IPS-20b (cell line): ENCODE data around the gene TRPM5.

Experiments used
- H3K27ac ChIP-seq: one replicate; pipeline ENCODE4 v1.5.1; 2013; ENCODE audit warnings: low read length
- H3K27me3 ChIP-seq: 2 replicates; pipeline ENCODE4 v1.6.1; 2013; ENCODE audit warnings: mild to moderate bottlenecking, low read length, inconsistent platforms; ENCODE audit not compliant: insufficient read depth
- H3K36me3 ChIP-seq: 2 replicates; pipeline ENCODE4 v1.6.1; 2013; ENCODE audit warnings: low read depth, mild to moderate bottlenecking, inconsistent platforms, low read length, moderate library complexity; ENCODE audit not compliant: insufficient read depth
- H3K4me1 ChIP-seq: 2 replicates; pipeline ENCODE4 v1.6.1; 2013; ENCODE audit warnings: mild to moderate bottlenecking, control low read depth, inconsistent platforms, low read length, moderate library complexity; ENCODE audit not compliant: insufficient read depth
- H3K4me3 ChIP-seq: 2 replicates; pipeline ENCODE4 v1.5.1; 2013; ENCODE audit warnings: mild to moderate bottlenecking, low read length, inconsistent platforms
- H3K9ac ChIP-seq: 2 replicates; pipeline ENCODE4 v1.6.1; 2013; ENCODE audit warnings: low read depth, mild to moderate bottlenecking, inconsistent platforms, low read length, moderate library complexity
- H3K9me3 ChIP-seq: 2 replicates; pipeline ENCODE4 v1.6.1; 2013; ENCODE audit warnings: mild to moderate bottlenecking, low read depth, low read length, inconsistent platforms; ENCODE audit not compliant: insufficient read depth

Gene TRPM5

DNA sequence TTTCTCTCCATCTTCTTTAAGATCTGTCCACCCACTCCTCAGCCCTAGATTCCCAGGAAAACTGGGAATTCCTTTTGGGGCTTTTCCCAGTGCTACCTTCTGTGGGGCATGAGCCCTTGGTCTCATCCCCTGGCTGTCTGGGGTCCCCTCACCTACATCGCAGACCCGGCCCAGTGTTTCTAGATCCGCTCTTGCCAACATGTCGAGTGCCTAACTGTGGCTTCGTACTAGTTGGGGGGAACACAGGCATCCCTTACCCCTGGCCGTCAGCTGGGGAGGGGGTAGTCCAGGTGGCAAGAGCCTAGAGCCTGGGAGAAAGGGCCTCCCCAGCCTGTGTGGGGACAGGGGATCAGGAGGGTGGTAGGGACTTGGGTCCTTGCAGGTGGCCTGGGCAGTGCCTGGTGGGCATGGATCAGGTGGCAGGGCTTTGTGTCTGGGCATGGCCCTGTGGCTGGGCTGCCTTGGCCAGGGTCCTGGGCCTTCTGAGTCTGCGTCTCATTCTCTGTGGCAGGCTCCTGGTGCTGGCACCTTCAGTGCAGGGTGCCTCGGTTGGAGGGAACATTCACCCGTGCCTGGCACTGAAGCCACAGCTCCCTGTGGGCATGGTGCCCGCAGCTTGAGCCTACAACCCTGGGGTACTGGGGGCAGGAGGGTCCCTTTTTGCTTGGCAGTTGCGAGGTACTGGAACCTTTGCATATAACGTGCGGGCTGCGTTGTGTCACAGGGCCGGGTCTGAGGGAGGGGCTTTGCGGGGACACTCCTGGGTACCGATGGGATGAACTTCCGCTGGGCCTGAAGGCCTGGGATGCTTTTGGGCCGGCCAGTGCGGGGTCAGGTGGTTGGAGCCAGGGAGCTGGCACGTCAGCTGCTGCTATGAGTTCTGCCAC is 4.6 kb upstream of the TRPM5 start:
- Histone ChIP-seq H3K36me3 (no peaks in the 10 kb centered on the region), H3K9me3 (no peaks in the 10 kb centered on the region), H3K4me3 (no peak overlapping the region), H3K27ac (no peak overlapping the region), H3K4me1 (no peaks in the 10 kb centered on the region), H3K9ac (no peak overlapping the region), H3K27me3 (peaks cover 91% of the 10 kb centered on the region)

DNA sequence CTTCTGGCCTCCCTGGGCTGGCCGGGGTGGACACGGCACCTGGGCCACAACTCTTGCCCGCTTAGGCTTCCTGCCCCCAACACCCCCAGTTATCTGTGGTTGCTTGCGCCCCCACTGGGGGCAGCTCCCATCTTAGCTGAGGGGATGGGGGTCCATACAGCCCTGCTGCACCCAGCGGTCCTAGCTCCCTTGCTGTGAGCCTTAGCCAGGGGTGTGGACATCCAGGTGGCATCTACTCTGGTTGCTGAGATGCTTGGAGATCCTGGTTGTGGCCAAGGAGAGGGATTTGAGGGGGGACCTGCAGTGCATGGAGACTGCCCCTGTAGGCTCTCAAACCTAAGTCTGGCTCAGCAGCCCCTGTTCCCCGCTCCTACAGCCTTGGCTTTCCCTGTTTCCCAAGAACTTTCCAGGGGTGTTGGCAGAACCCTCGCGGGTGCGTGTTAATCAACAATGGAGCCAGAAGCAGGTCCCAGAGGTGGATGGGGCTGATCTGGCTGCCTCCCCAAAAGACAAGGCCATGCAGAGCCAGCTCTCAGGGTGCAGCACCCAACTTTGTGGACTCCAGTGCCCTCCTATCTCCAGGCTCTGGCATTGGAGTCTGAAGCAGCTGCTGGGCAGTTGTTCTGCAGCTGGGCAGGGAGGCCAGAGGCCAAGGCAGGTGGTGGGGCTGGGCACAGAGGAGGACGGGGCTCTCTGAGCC is 3.8 kb upstream of the TRPM5 start:
- H3K27ac ChIP-seq, result no peak overlapping the region
- H3K36me3 ChIP-seq, result no peaks in the 10 kb centered on the region
- H3K27me3 ChIP-seq, result peaks cover 91% of the 10 kb centered on the region
- no peaks in the 10 kb centered on the region for H3K9me3 ChIP-seq
- no peak overlapping the region for H3K4me3 ChIP-seq
- H3K9ac ChIP-seq, result no peak overlapping the region
- no peaks in the 10 kb centered on the region for H3K4me1 ChIP-seq

DNA sequence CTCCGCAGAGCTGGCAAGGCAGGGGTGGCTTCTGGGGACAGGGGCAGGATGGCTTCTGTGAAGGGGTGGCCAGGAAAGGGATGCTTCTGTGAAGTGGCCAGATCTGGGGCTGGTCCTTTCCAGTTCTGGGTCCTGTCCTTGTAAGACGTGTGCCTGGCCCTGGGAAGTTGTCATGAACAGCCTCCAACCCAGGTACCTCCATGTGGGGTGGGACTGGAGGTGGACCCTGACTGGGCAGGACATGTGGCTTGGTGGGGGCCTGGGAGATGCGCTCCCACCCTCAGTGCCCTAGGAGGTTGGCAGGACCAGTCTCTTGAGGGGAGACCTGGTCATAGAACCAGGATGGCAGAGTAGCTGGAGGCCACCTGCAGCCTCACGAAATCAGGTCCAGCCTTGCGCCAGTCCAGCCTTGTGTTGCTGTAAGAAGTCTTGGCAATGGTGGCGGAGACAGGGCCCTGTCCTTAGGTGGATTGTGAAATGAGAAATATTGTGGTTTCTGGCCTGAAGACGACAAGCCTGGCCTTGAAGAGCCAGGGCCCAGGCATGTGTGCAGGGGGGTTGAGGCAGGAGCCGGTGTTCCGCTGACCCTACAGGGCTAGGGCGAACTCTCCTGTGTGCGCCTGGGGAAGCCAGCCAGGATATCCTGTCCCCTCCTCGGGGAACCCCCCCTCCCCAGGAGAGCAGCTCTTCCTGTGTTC is 3.1 kb upstream of the TRPM5 start:
- peaks cover 91% of the 10 kb centered on the region for H3K27me3 ChIP-seq

DNA sequence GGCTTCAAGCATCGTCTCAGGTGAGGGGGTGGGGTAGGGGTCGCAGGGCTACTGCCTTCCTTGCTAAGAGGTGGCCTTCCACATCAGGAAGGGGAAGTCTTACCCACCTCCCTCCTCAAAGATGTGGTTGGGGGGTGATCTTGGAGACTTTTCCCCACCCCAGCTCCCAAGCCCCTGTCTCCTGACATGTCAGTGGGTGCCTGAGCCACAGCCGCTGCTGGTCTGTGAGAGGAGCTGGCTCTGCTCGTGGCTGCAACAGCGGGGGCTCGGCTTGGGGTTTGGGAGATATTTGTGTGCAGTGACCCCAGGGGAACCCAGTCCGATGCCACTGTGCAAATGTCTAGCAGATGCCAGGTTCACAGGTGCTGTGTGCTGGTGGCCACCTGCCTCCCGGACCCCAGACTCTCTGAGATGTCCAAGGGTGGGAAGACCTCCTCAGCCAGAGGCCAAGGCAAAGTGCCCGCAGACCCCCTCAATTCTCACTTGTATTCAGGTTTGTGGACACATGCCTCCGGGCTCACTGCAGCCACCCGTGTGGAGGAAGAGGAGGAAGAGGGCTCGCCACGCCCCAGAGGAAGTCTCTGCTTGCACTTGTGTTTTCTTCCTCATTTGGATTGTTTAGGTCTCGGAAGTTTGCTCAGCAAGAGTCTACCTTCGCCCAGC is 2.4 kb upstream of the TRPM5 start:
- H3K36me3 ChIP-seq, result no peaks in the 10 kb centered on the region
- no peaks in the 10 kb centered on the region for H3K4me1 ChIP-seq
- H3K9ac ChIP-seq, result no peak overlapping the region
- no peak overlapping the region for H3K4me3 ChIP-seq
- H3K27me3 ChIP-seq, result peaks cover 91% of the 10 kb centered on the region
- H3K27ac ChIP-seq, result no peak overlapping the region
- H3K9me3 ChIP-seq, result no peaks in the 10 kb centered on the region

More for the DNA sequence above, 3.1 kb upstream of the TRPM5 start:
- Histone ChIP-seq H3K9ac (no peak overlapping the region), H3K27ac (no peak overlapping the region), H3K9me3 (no peaks in the 10 kb centered on the region), H3K4me3 (no peak overlapping the region), H3K36me3 (no peaks in the 10 kb centered on the region), H3K4me1 (no peaks in the 10 kb centered on the region)

DNA sequence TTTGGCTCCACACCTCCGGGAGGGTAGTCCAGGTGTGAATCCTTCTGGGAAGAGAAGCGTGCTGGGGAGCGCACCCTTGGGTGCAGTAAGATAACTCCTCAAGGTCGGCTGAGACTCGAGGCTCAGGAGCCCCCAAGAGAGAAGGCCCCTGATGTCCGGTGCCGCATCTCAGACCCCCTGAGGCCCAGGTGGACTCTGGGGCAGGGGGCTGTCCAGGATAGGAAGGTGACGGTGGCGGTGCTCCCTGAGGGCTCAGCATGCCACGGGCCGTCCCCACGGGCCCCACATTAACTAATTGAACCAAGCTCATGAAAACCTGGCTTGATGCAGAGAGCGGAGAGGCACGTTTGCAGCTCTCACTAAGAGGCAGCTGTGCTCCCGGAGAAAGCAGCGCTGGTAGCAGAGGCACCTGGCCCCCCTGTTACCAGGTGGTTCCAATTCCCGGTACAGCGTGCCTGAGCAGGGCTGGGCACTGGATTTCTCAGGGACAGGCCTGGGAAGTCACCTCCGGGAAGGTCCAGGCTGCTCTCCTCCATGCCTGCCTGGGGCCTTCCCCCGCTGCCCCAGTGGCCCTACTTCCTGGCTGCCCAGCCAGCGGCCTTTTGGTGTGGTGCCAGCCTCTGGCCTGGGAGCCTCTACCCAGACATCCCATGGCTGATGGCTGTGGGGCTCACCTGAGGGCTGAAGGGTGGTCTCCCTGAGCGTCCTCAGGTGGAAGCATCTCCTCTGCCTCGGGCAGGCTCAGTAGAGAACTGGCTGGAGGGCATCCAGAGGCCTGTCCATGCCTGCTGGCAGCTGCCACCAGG is 1.6 kb upstream of the TRPM5 start:
- H3K9ac ChIP-seq, result no peak overlapping the region
- H3K4me3 ChIP-seq, result peak overlapping the region; percentile 59; the same call in 1 of the 2 replicates
- no peaks in the 10 kb centered on the region for H3K4me1 ChIP-seq
- peaks cover 91% of the 10 kb centered on the region for H3K27me3 ChIP-seq
- no peaks in the 10 kb centered on the region for H3K36me3 ChIP-seq
- H3K27ac ChIP-seq, result no peak overlapping the region
- H3K9me3 ChIP-seq, result no peaks in the 10 kb centered on the region

DNA sequence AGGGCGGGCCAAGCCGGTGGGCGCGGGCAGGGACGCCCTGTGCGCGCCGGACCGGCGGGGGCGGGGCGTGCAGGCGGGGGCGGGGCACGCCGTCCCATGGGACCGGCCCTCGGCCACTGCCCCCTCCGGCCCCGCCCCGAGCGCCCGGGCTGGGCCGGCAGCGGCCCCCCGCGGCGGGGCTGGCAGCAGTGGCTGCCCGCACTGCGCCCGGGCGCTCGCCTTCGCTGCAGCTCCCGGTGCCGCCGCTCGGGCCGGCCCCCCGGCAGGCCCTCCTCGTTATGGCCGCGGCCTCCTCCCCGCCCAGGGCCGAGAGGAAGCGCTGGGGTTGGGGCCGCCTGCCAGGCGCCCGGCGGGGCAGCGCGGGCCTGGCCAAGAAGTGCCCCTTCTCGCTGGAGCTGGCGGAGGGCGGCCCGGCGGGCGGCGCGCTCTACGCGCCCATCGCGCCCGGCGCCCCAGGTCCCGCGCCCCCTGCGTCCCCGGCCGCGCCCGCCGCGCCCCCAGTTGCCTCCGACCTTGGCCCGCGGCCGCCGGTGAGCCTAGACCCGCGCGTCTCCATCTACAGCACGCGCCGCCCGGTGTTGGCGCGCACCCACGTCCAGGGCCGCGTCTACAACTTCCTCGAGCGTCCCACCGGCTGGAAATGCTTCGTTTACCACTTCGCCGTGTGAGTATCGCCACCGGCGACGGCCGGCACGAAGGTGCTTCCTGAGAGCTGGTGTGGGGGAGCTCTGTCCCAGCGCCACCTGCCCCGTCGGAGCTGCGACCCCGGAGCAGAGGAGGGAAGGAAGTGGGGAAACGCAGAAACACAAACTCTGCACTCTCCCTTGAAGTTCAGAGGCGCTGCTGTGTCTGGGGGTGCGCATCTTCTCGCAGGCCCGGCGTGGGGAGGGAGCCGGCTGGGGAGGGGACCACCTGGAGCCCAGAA is 769 bp upstream of the TRPM5 start, which contains the start of gene KCNQ1:
Gene KCNQ1 (plus strand): TSS at position 188 of the 925 bp plus-strand sequence. CDS start 91 bp downstream, at position 279.
- no peaks in the 10 kb centered on the region for H3K36me3 ChIP-seq
- H3K27me3 ChIP-seq, result peaks cover 92% of the 10 kb centered on the region
- no peak within 1 kb of the TSS for H3K9ac ChIP-seq

DNA sequence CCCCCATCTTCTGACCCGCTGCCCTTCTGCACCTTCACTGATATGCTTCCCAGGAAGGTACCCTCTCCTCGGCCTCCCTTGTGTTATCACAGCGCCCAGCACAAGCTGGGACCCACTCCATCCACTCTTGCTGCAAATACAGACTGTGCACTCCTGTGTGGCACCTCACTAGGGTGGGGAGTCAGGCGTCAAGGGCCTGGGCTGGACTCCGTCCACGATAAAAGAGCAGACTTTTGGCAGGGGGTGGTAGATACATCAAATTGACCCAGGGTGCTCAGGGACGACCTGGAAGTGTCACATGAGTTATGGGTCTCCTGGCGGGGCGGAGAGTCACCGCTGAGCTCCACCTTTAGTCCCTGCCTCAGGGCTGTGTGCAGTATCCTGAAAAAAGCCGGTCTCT is 908 bp downstream of the TRPM5 start:
- H3K4me3 ChIP-seq, result no peak overlapping the region
- no peaks in the 10 kb centered on the region for H3K4me1 ChIP-seq
- peaks cover 89% of the 10 kb centered on the region for H3K27me3 ChIP-seq

More for the DNA sequence above, 769 bp upstream of the TRPM5 start, which contains the start of gene KCNQ1:
- Histone ChIP-seq H3K27ac (no peak within 1 kb of the TSS), H3K4me3 (peak within 1 kb of the TSS; percentile 62), H3K4me1 (no peaks in the 10 kb centered on the region), H3K9me3 (no peaks in the 10 kb centered on the region)

DNA sequence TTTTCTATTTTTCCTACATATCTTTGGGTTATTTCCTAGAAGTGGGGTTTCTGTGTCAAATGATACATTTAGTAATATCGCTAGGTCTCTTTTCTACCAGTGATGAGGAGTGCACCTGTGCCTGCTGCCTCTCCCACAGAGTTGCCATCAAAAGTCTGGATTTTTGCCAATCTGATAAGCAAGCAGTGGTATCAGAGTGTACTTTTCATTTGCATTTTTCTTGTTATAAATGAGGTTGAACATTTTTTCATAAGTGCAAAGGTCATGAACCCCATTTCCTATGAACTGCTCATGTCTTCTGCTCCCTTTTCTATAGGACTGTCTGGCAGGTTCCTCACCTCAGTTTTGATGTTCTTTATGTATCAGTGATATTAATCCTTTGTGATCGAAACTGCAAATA is 1.7 kb downstream of the TRPM5 start:
- Histone ChIP-seq H3K4me3 (no peak overlapping the region), H3K4me1 (no peaks in the 10 kb centered on the region), H3K36me3 (no peaks in the 10 kb centered on the region), H3K9ac (no peak overlapping the region), H3K9me3 (no peaks in the 10 kb centered on the region), H3K27ac (no peak overlapping the region), H3K27me3 (peaks cover 89% of the 10 kb centered on the region)

More for the DNA sequence above, 908 bp downstream of the TRPM5 start:
- H3K36me3 ChIP-seq, result no peaks in the 10 kb centered on the region
- H3K27ac ChIP-seq, result no peak overlapping the region
- H3K9me3 ChIP-seq, result no peaks in the 10 kb centered on the region
- H3K9ac ChIP-seq, result no peak overlapping the region

DNA sequence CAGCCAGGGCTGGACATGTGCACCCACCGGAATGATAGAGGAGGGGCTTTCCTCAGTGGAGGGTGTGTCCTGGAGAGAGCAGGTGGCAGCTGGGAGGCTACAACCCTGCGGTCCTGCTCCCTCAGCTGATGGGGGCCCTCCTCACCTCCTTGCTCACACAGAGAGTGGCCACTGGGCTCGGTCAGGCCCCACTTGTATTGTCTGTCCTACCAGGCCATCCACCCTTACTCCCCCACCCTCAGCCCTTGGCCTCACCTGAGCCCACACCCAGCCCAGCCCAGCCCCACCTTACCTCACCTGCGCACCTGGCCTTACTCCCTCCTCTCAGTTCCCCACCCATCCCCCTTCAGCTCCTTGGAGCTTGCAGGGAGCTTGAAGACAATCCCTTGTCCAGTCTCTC is 3.1 kb downstream of the TRPM5 start:
- Histone ChIP-seq H3K9me3 (no peaks in the 10 kb centered on the region), H3K27me3 (peaks cover 80% of the 10 kb centered on the region), H3K9ac (no peak overlapping the region), H3K36me3 (no peaks in the 10 kb centered on the region), H3K27ac (no peak overlapping the region), H3K4me1 (no peaks in the 10 kb centered on the region), H3K4me3 (no peak overlapping the region)

DNA sequence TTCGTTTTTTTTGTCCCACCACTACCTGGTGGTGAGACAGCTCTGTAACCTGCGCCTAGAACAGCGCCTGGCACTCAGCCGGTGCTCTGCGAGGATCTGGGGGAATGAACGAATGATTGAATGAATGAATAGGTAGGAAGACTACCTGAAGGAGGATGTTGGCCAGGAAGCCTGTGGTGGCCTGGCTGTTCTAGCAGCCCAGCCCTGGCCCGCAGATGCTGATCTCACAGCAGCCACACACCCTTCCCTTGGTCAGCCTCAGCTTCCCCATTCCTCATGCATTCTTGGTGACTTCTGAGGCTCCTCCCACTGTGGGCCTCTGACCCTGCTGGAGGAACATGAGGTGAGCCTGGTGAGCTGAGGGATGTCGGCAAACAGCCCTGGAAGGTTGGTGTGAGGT is 3.7 kb downstream of the TRPM5 start:
- H3K9ac ChIP-seq, result no peak overlapping the region
- no peak overlapping the region for H3K4me3 ChIP-seq
- H3K4me1 ChIP-seq, result no peaks in the 10 kb centered on the region
- no peaks in the 10 kb centered on the region for H3K9me3 ChIP-seq
- peaks cover 79% of the 10 kb centered on the region for H3K27me3 ChIP-seq
- H3K27ac ChIP-seq, result no peak overlapping the region
- no peaks in the 10 kb centered on the region for H3K36me3 ChIP-seq
